B cell (primary cell): ENCODE results near the gene MBP. TPM values are rescaled to one million over a fixed set of nuclear protein-coding genes. Genes with fewer than 3 reads are reported as not detected.

Experiments used
- ATAC-seq: fragments of 200-7000 bp; cut with Tn5 transposase; one replicate; pipeline ENCODE4 v1.10.0; 2021; ENCODE audit warnings: low read depth, mild to moderate bottlenecking, moderate number of reproducible peaks, moderate library complexity
- CTCF ChIA-PET: fragments of 350-600 bp; sonication (Branson Sonifier 250); formaldehyde crosslinking; loops from one replicate; lab custom pipeline; 2021; ENCODE audit warnings: antibody characterized with exemption, inconsistent platforms; lab: Charles Lee
- POLR2A ChIA-PET: fragments of 350-600 bp; sonication (Branson Sonifier 250); formaldehyde crosslinking; loops from one replicate; lab custom pipeline; 2021; ENCODE audit warnings: antibody characterized with exemption; lab: Charles Lee
- DNase-seq: peaks from one replicate; pipeline ENCODE4 v3.0.0; 2013
- H2AFZ ChIP-seq: 2 replicates; pipeline ENCODE4 v1.6.1; 2012; ENCODE audit warnings: mild to moderate bottlenecking, low read depth, low read length; ENCODE audit not compliant: insufficient read depth, poor library complexity, severe bottlenecking
- H3K27ac ChIP-seq, 2 donors: 1 replicate in 1 of 2; 2 replicates in 1 of 2; pipeline ENCODE4 v1.5.1; 2012 to 2013; ENCODE audit warnings: low read length in 2 of 2, mild to moderate bottlenecking in 2 of 2, moderate library complexity in 1 of 2
- H3K27me3 ChIP-seq, 4 experiments: fragments of 200-600 bp in 1 of 4; sonication (generic) in 1 of 4; replicated peaks in 1 of 4; 1 replicate in 2 of 4; 2 replicates in 2 of 4; pipeline versions ENCODE4 v1.6.1 to v1.7.0; 2013 to 2016; ENCODE audit warnings: low read length in 3 of 4, mild to moderate bottlenecking in 2 of 4, mixed read lengths in 1 of 4, moderate library complexity in 1 of 4; ENCODE audit not compliant: insufficient read depth in 4 of 4, control insufficient read depth in 3 of 4; ENCODE audit errors: control extremely low read depth in 1 of 4
- H3K36me3 ChIP-seq, 2 experiments: replicated peaks in 1 of 2; 1 replicate in 1 of 2; 2 replicates in 1 of 2; pipeline versions ENCODE4 v1.6.1 to v1.7.1; 2013; ENCODE audit warnings: low read length in 1 of 2; ENCODE audit not compliant: insufficient read depth in 2 of 2, control insufficient read depth in 1 of 2; ENCODE audit errors: control extremely low read depth in 1 of 2, extremely low read depth in 1 of 2
- H3K4me1 ChIP-seq, 2 donors: fragments of 200-600 bp in 1 of 2; sonication (generic) in 1 of 2; 1 replicate in 1 of 2; 2 replicates in 1 of 2; pipeline versions ENCODE4 v1.5.1 to v1.6.1; 2013 to 2017; ENCODE audit warnings: low read length in 2 of 2; ENCODE audit not compliant: control insufficient read depth in 2 of 2, insufficient read depth in 2 of 2
- H3K4me2 ChIP-seq: replicated peaks from 2 replicates; pipeline ENCODE3; 2012; ENCODE audit warnings: mild to moderate bottlenecking, low read depth, low read length; ENCODE audit not compliant: poor library complexity, severe bottlenecking
- H3K4me3 ChIP-seq, 5 experiments: fragments of 200-600 bp in 1 of 5; sonication (generic) in 1 of 5; 1 replicate in 3 of 5; 2 replicates in 2 of 5; pipeline versions ENCODE4 v1.5.1 to v1.7.0; 2011 to 2016; ENCODE audit warnings: low read length in 4 of 5, mild to moderate bottlenecking in 4 of 5, low read depth in 2 of 5, control low read depth in 1 of 5, moderate library complexity in 1 of 5; ENCODE audit not compliant: insufficient read depth in 1 of 5; ENCODE audit errors: control extremely low read depth in 1 of 5, extremely low read depth in 1 of 5
- H3K79me2 ChIP-seq: fragments of 200-600 bp; sonication (generic); one replicate; pipeline ENCODE4 v1.6.0; 2016; ENCODE audit warnings: low read length; ENCODE audit not compliant: control insufficient read depth, insufficient read depth
- H3K9ac ChIP-seq: fragments of 200-600 bp; sonication (generic); 2 replicates; pipeline ENCODE4 v1.6.1; 2017; ENCODE audit warnings: mild to moderate bottlenecking, low read length, moderate library complexity
- H3K9me3 ChIP-seq, 3 donors: one replicate each; pipeline versions ENCODE4 v1.6.1 to v1.7.1; 2013; ENCODE audit warnings: low read length in 2 of 3; ENCODE audit not compliant: control insufficient read depth in 2 of 3, insufficient read depth in 1 of 3; ENCODE audit errors: control extremely low read depth in 1 of 3
- H4K20me1 ChIP-seq: 2 replicates; pipeline ENCODE4 v1.6.0; 2012; ENCODE audit warnings: mild to moderate bottlenecking, low read length; ENCODE audit not compliant: insufficient read depth, control insufficient read depth, poor library complexity, severe bottlenecking
- H3K27ac Mint-ChIP-seq: one replicate; pipeline ENCODE4 v1.8.0; 2021; ENCODE audit warnings: mixed read lengths
- H3K27me3 Mint-ChIP-seq: one replicate; pipeline ENCODE4 v1.8.0; 2021; ENCODE audit warnings: mixed read lengths
- H3K4me1 Mint-ChIP-seq: one replicate; pipeline ENCODE4 v1.8.0; 2021; ENCODE audit warnings: mixed read lengths
- H3K4me3 Mint-ChIP-seq: one replicate; pipeline ENCODE4 v1.8.0; 2021; ENCODE audit warnings: mixed read lengths
- H3K9me3 Mint-ChIP-seq: one replicate; pipeline ENCODE4 v1.8.0; 2022; ENCODE audit warnings: mixed read lengths; ENCODE audit not compliant: insufficient read depth
- CTCF ChIP-seq: fragments of 200-600 bp; IDR thresholded peaks from one replicate; pipeline ENCODE4 v1.8.0; 2022; ENCODE audit warnings: antibody characterized with exemption, mild to moderate bottlenecking
- EZH2 ChIP-seq: IDR thresholded peaks from 2 replicates; pipeline ENCODE4 v1.6.1; 2012; ENCODE audit warnings: borderline replicate concordance, low read depth, mild to moderate bottlenecking, moderate library complexity, low read length; ENCODE audit not compliant: insufficient read depth, poor library complexity, severe bottlenecking
- WGBS: methylation state at CpG from one replicate; pipeline ENCODE4 v1.1.5; 2013; ENCODE audit warnings: missing lambda C conversion rate; ENCODE audit not compliant: insufficient coverage; 5-methylcytosine and 5-hydroxymethylcytosine counted together
- intact Hi-C: fragments of 100-400 bp; cut with micrococcal nuclease; formaldehyde crosslinking; loops from one replicate; pipeline ENCODE4 v1.10.0; 2022
- polyA plus RNA-seq: library from polyadenylated mRNA; depleted of rRNA; stranded (reverse); fragments of >200 nt; gene quantifications from 2 replicates; pipeline ENCODE4 v1.2.3, GENCODE V29; 2012
- total RNA-seq, 2 donors: library from RNA; stranded (reverse); fragments of 120-200 nt in 1 of 2; gene quantifications; 1 replicate in 1 of 2; 2 replicates in 1 of 2; pipeline versions ENCODE4 v1.2.3 to v1.2.4, GENCODE V29; 2013 to 2022

The MBP gene
- total and polyA plus RNA-seq, 2 donors (not counting 1 experiment from before 2014, with no cell fraction given): 30.1 to 192 TPM

- Mint-ChIP-seq H3K9me3 (no peaks in the 10 kb centered on the region), H3K27me3 (no peaks in the 10 kb centered on the region), H3K4me3 (no peak overlapping the region), H3K4me1 (peaks cover 59% of the 10 kb centered on the region), H3K27ac (no peak overlapping the region)
- TF ChIP-seq EZH2 (no peak), CTCF (no peak)
- H2AFZ ChIP-seq: no peak overlapping the region
- ATAC-seq (no peak), DNase-seq (no peak)
- no peak overlapping the region for H3K4me3 ChIP-seq
- intact Hi-C loops: no loop called here
- POLR2A ChIA-PET: interaction anchor here (1.0 kb wide), 1 partner anchor 9 kb away, joined by 3 read pairs; no protein-coding TSS in a partner anchor
- peaks cover 89% of the 10 kb centered on the region for H3K79me2 ChIP-seq
- H3K36me3 ChIP-seq: peaks cover 0 to 23% of the 10 kb centered on the region in 2 experiments
- H3K9me3 ChIP-seq: peaks cover 0 to 8% (median 0%) of the 10 kb centered on the region in 3 donors
- H3K27me3 ChIP-seq: no peaks in the 10 kb centered on the region
- H3K4me1 ChIP-seq: peaks cover 0 to 12% of the 10 kb centered on the region in 2 donors
- CTCF ChIA-PET: no interaction called here
- H3K27ac ChIP-seq: no peak overlapping the region
- no peak overlapping the region for H3K9ac ChIP-seq
- no peak overlapping the region for H3K4me2 ChIP-seq
- peaks cover 54% of the 10 kb centered on the region for H4K20me1 ChIP-seq
- 87% methylated on average over 52 of the region's 55 CpGs for WGBS
These were observed 45.0 kb downstream of the MBP start for GRCh38 chr18:77087393-77088141.
